Stimulated activated CD8-positive, alpha-beta memory T cell treated with anti-CD3 and anti-CD28 coated beads, Interleukin-15, amount 100 ng/mL, for 1 hour (primary cell): ENCODE data around the gene PRSS8.
A peak's percentile ranks its signal among the peaks of the same experiment; 100 is the strongest.
"Not testable (repeated sequence)": the region's sequence is repeated elsewhere in the genome, so short reads cannot be mapped to it uniquely, and the experiment has no call there.

Experiments used
- DNase-seq: peaks from one replicate; pipeline ENCODE4 v3.0.0-alpha.2; 2020; ENCODE audit warnings: low read depth

Gene PRSS8

DNA sequence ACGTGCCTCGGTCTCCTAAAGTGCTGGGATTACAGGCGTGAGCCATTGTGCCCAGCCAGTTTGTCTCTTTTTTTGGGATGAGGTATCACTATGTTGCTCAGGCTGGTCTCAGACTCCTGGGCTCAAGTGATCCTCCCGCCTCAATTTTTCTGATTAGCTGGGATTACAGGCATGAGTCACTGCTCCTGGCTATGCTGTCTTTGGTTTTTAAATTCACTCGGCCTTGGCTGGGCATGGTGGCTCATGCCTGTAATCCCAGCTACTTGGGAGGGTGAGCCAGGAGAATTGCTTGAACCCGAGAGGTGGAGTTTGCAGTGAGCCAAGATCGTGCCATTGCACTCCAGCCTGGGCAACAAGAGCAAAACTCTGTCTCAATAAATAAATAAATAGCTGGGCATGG is 8.9 kb upstream of the PRSS8 start:
- not testable (repeated sequence) for DNase-seq

DNA sequence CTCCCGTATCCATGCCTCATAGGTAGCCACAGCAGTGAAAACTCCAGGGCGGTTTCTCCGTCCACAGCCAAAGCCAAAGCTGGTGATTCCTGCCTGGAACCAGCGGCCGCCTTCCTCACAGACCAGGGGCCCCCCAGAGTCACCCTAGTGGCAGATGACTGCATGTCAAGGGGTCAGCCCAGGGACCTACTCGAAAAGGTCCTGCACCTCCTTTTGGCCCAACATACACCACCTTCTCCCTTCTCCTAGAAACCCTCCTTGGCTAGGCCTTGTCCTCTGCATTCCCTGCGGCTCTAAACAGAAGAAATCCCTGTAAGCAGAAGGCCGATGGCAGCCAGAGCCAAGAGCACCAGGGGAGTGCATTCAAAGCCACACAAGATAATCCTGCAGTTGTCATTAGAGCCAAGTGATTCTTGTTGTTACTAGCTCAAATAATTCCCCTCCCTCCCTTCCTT is 8.2 kb upstream of the PRSS8 start:
- no peak for DNase-seq

DNA sequence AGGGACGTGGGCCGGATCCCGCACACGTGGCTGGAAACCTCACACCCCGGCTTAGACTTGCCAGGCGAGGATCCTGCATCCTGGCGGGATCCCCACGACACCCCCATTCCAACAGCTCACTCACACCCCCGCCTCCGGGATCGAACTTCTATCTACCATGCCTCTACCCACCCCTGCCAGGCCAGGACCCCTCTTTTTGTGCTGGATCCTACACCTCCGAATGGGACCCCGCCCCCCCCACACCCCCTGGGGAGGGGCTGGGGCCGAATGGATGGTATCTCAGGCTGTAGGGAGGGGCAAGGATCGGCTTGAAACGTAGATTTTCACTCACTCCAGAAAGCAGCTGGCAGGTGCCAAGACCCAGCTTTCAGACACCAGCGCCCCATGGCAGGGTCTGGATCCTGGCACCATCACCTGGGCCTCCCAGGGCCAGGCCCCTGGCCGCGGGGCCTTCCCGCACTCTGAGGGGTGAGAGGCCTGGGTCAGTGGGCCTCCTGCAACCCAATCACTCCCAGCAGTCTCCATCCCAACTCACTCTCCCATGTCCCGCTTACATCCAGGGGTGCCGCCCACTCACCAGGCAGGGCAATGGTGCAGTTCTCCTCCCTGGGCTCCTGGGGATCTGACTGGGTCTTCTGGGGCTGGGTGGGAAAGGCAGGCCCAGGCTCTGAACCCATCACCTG is 7.6 kb upstream of the PRSS8 start:
- DNase-seq, result no peak

DNA sequence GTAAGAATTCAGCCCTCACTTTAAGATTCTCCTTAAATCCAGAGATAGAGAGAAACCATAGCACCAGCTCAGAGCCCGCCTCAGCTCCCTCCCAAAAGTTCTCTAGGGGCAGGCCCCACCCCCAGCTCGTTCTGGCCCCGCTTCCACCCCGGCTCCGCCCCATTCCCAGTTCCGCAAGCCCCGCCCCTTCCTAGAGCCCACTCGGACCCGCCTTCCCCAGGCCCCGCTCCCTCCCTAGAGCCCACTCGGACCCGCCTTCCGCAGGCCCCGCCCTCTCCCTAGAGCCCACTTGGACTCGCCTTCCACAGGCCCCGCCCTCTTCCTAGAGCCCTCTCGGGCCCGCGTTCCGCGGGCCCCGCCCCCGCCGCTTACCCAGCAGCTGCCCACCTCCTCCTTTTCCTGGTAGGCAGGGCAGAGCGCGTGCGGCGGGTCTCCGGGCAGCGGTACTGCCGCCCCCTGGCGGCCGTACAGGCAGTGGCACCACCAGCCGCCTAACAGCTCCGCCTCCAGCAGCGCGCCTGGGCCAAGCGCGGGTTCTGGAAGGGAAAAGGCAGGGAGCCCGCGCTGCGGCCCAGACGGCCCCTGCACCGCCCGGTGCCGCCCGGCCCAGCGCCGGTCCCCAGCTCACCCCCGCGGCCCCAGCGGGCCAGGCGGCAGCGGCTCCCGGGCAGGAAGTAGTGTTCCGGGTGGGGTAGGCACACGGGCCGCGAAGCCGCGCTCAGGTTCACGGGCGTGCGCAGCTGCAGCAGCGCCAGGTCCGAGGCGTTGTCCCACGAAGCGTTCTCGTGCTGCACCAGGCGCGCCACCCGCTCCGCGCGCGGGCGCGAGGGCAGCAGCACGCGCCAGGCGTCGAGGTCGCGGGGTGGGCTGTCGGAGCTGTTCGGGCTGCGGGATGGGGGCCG is 6.8 kb upstream of the PRSS8 start:
- DNase-seq, result peak; percentile 90

DNA sequence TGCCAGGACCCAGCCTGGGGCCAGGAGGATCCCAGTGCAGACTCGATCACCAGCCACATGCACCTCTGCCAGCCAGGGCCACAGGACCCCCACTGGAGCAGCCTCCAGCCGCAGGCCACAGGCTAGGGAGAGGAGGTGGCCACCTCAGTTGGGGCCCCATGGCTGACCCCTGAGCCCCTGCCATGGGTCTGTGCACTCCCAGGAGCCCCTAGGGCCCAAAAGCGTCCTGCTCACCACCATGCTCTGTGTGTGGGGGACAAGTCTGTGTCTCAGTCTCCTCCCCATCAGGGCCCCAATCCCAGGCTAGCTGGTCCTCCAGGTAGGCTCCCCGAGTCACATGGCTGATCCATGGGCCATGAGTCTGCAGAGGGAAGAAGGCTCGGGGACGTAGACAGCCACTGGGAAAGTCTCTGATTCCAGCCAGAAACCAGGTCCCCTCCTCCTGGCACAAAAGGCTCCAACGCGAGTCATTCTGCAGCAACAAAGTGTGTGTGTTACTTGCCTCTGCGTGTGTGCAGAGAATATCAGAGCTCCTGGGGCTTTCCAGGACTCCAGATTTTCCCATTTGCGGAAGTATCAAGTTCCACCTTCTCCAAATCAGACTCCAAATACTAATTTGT is 6.1 kb upstream of the PRSS8 start:
- DNase-seq, result no peak

DNA sequence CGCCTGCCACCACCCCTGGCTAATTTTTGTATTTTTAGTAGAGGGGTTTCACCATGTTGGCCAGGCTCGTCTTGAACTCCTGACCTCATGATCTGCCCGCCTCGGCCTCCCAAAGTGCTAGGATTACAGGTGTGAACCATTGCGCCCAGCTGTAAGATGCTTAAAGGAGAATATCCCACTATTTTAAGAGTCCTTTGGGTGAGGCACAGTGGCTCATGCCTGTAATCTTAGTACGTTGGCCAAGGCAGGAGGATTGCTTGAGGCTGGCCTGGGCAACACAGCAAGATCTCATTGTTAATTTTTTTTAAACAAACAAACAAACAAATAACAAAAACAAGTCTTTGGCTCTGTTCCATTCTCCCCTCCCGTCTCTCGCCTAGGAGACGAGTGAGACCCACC is 5.5 kb upstream of the PRSS8 start:
- not testable (repeated sequence) for DNase-seq

DNA sequence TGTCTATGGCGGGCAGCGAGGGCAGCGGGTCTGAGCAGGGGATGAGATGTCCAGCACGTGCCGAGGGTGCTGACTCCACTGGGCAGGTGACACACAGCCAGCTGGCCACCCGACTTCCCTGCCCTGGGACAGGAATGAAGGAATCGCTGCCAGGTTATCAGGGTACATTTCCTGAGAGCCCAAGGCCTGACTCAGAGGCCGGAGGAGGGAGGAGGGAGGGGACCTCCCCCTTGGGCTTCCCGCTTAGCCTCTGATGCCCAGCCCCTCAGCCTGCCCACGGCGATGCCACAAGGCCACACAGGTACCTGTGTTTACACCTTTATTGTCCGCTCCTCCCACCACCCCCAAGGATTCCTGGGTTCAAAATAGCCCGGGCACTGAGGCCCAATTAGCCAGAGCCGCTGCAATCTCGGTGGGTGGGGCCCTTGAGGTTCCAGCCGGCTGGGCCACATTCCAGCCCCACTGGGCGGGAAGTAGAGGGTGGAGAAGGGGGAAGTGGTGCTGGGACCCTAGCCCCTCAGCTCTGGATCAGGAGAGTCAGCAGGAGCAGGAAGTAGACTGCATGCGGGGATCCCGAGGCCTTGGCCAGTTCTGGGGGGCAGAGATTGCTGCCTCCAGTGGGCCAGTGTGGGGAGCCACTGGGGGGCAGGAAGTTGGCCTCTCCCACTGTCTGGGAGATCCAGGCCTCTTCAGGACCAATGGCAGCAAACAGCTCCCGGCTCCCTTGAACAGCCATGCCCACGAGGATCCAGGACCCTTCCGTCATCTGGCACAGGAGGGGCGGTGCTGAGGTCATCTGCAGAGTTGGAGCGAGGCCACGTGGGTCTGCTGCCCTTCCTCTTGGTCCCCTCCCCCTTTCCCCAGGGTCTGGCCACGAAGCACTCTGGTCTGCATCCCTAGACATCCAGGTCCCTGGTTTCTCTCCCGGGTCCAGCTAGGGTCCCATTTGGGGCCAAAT is 3.4 kb upstream of the PRSS8 start:
- no peak for DNase-seq

DNA sequence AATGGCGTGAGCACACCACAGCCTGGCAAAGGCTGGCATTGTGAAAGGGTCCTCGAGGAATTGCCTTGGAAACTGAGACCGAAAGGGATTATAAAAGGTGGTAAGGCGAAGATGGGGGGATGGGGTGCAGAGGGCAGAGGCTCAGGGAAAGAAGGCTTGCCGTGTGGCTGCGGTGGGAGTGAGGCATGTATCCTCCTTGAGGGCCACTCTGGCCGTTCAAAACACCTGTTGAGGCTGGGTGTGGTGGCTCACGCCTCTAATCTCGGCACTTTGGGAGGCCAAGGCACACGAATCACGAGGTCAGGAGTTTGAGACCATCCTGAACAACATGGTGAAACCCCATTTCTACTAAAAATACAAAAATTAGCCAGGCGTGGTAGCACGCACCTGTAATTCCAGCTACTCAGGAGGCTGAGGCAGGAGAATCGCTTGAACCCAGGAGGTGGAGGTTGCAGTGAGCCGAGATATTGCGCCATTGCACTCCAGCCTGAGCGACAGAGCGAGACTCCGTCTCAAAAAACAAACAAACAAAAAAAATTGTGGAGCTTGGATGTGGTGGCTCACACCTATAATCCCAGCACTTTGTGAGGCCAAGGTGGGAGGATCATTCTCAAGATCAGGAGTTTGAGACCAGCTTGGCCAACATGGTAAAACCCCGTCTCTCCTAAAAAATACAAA is 1.4 kb upstream of the PRSS8 start:
- DNase-seq, result not testable (repeated sequence)

DNA sequence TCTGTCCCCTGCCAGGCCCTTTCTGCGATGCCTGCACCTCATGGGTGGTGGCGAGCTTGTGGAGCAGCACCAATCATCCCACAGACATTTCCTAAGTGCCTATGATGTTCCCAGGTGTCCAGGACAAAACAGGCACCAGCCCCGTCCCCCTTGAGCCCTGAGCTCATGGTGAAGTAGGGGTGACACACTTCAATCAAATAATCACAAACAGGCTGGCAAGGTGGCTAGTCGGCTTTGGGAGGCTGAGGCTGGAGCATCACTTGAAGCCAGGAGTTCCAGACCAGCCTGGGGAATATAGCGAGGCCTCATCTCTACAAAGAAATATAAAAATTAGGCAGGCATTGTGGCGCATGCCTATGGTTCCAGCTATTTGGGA is 748 bp upstream of the PRSS8 start:
- no peak for DNase-seq

DNA sequence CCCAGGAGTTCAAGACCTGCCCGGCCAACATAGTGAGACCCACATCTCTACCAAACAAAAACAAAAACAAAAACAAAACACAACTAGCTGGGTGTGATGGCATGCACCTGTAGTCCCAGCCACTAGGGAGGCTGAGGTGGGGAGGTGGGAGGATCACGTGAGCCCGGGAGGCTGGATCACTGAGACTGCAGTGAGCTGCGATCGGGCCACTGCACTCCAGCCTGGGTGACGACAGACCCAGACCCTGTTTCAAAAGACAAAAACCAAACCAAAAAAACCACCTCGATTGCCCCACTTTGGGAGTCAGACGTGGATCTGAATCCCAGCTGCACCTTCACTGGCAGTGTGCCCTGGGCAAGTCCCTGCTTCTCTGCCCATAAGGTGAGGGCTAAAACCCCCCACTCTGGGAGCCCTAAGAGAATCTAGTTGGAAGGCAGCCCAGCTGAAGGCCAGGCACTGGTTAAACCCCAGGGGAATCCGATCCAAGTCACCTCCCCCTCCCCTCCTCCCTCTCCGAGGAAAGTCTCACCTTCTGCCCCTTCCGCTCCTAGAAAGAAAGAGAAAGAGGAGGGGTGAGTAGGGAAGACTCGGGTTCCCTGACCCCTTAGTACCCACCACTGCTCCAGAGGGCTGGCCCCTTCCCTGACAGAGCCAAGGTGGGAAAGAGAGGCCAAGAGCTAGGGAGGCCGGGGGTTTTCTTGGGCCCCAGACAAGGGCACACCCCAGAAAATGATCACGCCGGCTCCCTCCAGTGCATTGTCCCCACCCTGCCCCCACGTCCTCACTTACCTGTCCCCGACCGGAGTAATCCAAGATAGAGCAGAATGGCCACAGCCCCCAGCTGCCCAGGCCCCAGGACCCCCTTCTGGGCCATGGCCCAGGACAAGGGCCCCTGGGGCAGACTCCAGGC is 647 bp downstream of the PRSS8 start:
- no peak for DNase-seq

DNA sequence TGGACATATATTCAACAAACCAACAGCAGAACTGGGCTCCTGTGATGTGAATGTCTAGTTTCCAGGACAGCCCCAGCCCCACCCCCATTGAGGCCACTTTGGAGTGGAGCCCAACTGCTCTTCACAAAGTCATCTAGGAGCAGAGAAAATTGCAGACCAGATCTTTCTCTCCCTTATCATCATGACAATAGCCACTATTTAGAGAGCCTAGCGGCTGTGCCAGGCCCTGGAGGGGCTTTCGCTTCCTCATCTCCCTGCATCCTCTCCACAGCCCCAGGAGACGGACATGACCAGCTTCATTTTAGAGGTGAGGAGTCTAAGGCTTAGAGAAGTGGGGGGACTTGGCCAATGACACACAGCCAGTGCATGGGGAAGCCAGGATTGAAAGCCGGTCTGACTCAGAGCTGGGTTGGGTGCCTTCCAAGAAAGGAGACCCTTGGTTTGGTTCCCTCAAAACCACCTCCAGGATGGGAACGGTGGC is 1.4 kb downstream of the PRSS8 start:
- DNase-seq, result no peak

DNA sequence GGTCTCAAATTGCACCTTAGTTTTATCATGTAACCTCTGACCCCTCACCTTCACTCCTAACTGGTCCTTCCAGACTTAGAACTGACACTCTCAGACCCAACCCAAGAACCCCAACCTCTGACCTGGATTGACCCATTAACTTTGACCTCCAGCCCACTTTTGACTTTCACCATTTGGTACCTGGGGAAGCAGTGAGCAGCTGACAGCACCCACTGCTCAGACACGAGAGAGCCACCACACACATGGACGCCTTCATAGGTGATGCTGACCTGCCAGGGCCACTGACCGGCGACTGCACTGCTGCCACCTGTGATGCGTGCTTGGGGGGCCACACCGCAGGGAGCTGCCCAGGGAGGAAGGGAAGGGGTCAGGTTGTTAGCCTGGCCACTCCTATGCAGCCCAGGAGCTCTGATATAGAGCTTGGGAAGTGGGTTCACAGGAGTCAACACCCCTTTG is 2.5 kb downstream of the PRSS8 start:
- DNase-seq, result no peak

DNA sequence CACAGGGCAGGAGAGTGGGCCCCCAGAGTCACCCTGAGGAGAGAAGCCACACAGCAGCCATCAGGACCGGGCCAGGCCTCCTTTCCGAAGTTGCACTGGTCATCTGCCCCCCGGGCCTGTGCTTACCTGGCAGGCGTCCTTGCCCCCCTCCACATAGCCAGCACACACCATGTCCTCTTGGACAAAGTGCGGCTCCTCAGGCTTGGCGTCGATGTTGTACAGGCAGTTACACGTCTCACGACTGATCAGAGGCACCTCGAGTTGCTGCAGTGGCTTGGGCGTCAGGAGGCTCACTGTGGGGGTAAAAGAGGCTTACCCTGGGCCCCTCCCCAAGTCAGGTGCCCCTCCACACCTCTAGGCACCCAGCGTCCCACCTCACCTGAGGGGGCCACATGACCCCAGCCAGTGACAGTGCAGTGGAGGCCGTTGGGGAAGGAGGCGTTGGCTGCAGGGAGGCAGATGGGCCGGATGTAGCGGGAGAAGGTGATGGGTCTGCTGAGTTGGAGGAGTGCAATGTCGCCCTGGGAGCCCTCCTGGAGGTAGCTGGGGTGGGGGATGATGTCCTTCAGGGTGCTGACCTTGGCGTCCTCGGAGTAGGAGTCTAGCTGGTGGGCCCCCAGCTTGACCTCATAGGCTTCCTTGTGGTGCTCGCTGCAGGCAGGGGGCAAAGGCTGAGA is 3.1 kb downstream of the PRSS8 start:
- DNase-seq, result no peak

DNA sequence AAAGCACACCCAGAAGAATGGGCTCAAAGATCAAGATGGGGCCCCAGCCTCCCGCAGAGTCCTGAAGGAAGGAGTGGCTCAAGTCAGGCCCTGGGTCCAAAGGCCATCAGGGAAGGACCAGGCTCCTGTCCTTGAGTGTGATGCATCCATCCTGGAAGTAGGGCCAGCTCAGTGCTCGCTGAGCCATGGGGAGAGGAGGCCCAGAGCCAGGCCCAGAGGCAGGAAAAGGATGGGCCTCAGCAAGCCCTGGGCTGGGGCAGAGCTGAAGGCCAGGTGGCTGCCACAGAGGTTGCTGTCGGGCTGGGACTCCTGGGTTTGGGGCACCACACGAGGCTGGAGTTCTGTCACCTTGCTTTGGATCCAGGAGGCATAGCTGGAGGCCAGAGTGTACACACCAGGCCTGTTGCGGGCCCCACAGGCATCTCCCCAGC is 3.7 kb downstream of the PRSS8 start:
- DNase-seq, result no peak

DNA sequence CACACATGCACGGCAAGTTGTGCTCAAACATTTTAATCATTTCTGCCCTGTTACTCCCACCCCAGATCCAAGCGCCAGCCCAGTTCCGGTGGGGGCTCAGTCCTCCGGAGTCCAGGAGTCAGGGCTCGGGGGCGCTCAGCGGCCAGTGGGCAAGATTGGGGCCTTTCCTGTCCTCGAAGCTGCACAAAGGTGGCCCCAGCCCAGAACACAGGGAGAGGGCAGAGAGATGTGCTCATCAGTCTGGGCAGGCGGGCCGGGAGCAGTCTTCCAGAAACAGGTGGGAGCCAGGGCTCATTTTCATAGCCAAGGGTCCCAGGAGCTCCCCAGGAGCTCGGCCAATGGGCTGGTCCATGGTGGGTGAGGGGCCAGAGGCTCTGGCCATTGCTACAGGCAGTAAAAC is 4.1 kb downstream of the PRSS8 start:
- no peak for DNase-seq

DNA sequence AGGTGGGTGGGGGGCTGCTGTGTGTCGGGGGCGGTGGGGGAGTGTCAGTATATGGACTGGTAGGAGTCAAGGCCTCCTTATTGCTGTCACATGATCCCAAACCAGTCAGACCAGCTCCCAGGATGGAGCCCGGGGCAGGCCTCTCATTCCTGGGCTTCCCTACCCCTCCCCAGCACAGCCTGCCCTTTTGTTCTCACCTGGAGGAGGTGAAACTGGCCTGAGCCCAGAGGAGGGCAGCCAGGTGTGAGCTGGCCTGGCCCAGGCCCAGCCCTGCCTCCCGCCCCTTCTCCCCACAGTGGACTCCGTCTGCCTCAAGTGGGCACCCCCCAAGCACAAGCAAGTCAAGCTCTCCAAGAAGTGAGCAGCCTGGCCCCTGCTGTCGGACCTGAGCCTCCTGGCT is 4.6 kb downstream of the PRSS8 start:
- DNase-seq, result no peak

DNA sequence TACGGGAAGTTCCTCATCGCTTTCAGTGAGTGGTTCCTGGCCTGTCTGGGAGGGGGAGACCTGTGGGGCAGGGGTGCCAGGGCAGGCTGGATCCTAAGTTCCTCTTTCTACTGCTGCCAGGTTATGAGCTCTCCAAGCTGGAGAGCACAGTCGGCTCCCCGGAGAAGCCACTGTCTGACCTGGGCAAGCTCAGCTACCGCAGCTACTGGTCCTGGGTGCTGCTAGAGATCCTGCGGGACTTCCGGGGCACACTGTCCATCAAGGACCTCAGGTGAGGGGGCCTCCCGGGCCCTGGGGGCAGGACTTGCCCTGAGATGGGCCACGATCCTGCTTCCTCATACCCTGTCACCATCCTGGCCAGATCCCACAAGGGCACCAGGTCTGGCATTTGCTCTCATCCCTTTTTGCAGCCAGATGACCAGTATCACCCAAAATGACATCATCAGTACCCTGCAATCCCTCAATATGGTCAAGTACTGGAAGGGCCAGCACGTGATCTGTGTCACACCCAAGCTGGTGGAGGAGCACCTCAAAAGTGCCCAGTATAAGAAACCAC is 5.1 kb downstream of the PRSS8 start:
- no peak for DNase-seq

DNA sequence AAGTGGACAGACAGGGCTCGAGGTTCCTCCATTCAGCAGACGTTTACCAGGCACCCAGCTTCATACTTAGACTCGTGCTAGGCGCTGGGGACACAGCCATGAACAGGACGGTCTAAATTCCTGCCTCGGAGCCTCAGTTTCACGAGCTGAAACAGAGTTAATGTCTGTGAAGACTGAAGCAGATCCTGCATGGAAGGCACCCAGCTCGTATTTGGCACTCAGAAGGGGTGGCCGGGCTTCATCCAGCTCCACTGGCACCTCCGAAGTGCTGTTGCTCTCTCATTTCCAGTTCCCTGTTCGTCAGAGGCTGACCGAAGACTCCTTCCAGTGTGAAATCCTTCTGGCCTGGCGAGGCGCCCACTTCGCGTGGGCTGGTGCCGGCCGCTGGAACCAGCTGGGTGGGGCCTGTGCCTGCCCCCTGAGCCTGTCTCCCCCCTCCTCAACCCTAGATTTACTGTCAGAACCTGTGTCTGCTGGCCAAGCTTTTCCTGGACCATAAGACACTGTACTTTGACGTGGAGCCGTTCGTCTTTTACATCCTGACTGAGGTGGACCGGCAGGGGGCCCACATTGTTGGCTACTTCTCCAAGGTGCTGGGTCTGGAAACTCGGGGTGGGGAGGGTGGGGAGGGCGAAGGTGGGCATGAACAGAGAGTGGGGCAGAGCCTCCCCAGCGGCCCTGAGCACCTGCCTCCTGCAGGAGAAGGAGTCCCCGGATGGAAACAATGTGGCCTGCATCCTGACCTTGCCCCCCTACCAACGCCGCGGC is 5.8 kb downstream of the PRSS8 start:
- DNase-seq, result no peak
